DOHH2 (cell line): Measurements from ENCODE around the gene ITPRID2.

Experiments
- H3F3A ChIP-seq: fragments of 200-600 bp; sonication (generic), shearing (Covaris generic); 2 replicates; pipeline ENCODE4 v1.6.0; 2016; ENCODE audit warnings: antibody characterized with exemption, mild to moderate bottlenecking; ENCODE audit not compliant: control insufficient read depth, insufficient read depth
- H3K27ac ChIP-seq: fragments of 200-600 bp; sonication (generic); 2 replicates; pipeline ENCODE4 v1.5.1; 2014; ENCODE audit warnings: low read depth, mild to moderate bottlenecking, low read length, moderate library complexity
- H3K27me3 ChIP-seq: fragments of 200-600 bp; sonication (generic); 2 replicates; pipeline ENCODE4 v1.6.1; 2014; ENCODE audit warnings: mild to moderate bottlenecking, low read length, mixed read lengths; ENCODE audit not compliant: control insufficient read depth
- H3K36me3 ChIP-seq: fragments of 200-600 bp; sonication (generic); 2 replicates; pipeline ENCODE4 v1.6.1; 2014; ENCODE audit warnings: mild to moderate bottlenecking, low read length, moderate library complexity, mixed read lengths; ENCODE audit not compliant: control insufficient read depth
- H3K4me1 ChIP-seq: fragments of 200-600 bp; sonication (generic); 2 replicates; pipeline ENCODE4 v1.6.1; 2014; ENCODE audit warnings: mild to moderate bottlenecking, low read length, mixed read lengths; ENCODE audit not compliant: control insufficient read depth
- H3K4me2 ChIP-seq: fragments of 200-600 bp; sonication (generic); 2 replicates; pipeline ENCODE4 v1.6.0; 2014; ENCODE audit warnings: mild to moderate bottlenecking, low read length, moderate library complexity
- H3K4me3 ChIP-seq: fragments of 200-600 bp; sonication (generic); 2 replicates; pipeline ENCODE4 v1.5.1; 2014; ENCODE audit warnings: mild to moderate bottlenecking, low read length, mixed read lengths
- H3K79me2 ChIP-seq: fragments of 200-600 bp; sonication (generic); 2 replicates; pipeline ENCODE4 v1.6.1; 2014; ENCODE audit warnings: mild to moderate bottlenecking, low read length, mixed read lengths; ENCODE audit not compliant: control insufficient read depth
- H3K9me2 ChIP-seq: fragments of 200-600 bp; sonication (generic); replicated peaks from 2 replicates; pipeline ENCODE4 v1.6.1; 2014; ENCODE audit warnings: mild to moderate bottlenecking, low read length, mixed read lengths; ENCODE audit not compliant: control insufficient read depth
- H3K9me3 ChIP-seq: fragments of 200-600 bp; sonication (generic); 2 replicates; pipeline ENCODE4 v1.6.1; 2014; ENCODE audit warnings: antibody characterized with exemption, low read length, mixed read lengths; ENCODE audit not compliant: control insufficient read depth, insufficient read depth
- H4K20me1 ChIP-seq: fragments of 200-600 bp; sonication (generic); 2 replicates; pipeline ENCODE4 v1.6.0; 2014; ENCODE audit warnings: low read depth, mild to moderate bottlenecking, antibody characterized with exemption, low read length, moderate library complexity; ENCODE audit not compliant: control insufficient read depth, insufficient read depth
- CTCF ChIP-seq: fragments of 200-600 bp; sonication (generic); IDR thresholded peaks from one replicate; pipeline ENCODE4 v1.5.1; 2014; ENCODE audit warnings: antibody characterized with exemption, mild to moderate bottlenecking, low read depth, low read length; ENCODE audit not compliant: poor library complexity, severe bottlenecking
- EZH2phosphoT487 ChIP-seq: fragments of 200-600 bp; sonication (generic); IDR thresholded peaks from 2 replicates; pipeline ENCODE4 v1.6.1; 2017; ENCODE audit warnings: borderline replicate concordance, mild to moderate bottlenecking, antibody characterized with exemption, low read length, moderate library complexity, mixed read lengths

The ITPRID2 gene

DNA sequence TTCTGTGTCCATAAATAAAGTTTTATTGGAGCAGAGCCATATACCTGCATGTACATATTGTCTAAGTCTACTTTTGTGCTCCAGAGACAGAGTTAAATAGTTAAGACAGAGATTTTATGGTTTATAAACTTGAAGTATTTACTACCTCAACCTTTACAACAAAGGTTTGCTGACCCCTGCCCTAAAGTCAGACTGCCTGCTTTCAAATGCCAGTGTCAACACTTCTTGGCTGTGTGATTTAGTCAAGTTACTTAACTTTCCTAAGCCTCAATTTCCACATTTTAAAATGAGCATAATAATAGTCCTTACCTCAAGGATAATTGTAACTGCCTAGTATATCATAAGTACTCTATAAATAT is 44.4 kb upstream of the ITPRID2 start:
- no peaks in the 10 kb centered on the region for H3K9me2 ChIP-seq
- H3K79me2 ChIP-seq: no peaks in the 10 kb centered on the region
- no peaks in the 10 kb centered on the region for H3K9me3 ChIP-seq
- no peak overlapping the region for H3K4me2 ChIP-seq
- H3K27me3 ChIP-seq: no peaks in the 10 kb centered on the region
- H3F3A ChIP-seq: no peaks in the 10 kb centered on the region
- H3K27ac ChIP-seq: no peak overlapping the region
- H3K4me3 ChIP-seq: no peak overlapping the region
- no peaks in the 10 kb centered on the region for H4K20me1 ChIP-seq
- no peaks in the 10 kb centered on the region for H3K36me3 ChIP-seq
- TF ChIP-seq EZH2phosphoT487 (no peak), CTCF (no peak)
- peaks cover 15% of the 10 kb centered on the region for H3K4me1 ChIP-seq

DNA sequence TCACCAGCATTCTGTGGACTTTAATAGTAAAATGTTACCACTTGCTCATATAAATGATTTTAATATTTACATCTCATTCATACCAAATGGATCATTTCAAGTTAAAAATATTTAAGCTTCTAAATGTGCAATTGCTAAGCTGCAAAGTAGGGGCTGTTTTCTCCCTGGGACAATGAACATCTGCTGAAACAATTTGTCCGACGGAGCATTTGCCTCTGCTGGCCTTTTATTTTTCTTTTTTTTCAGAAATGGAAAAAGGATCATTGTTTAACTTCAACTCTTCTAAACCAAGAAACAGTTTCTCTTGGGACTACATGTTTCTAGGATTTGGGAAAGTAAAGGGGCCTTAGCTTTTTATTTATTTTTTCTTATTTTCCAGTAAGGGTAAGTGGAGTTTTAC is 43.8 kb upstream of the ITPRID2 start:
- TF ChIP-seq CTCF (no peak), EZH2phosphoT487 (no peak)
- Histone ChIP-seq H3K27me3 (no peaks in the 10 kb centered on the region), H3K4me1 (peaks cover 15% of the 10 kb centered on the region), H3K79me2 (no peaks in the 10 kb centered on the region), H3K9me2 (no peaks in the 10 kb centered on the region), H3K27ac (no peak overlapping the region), H3F3A (no peaks in the 10 kb centered on the region), H3K4me3 (no peak overlapping the region), H3K36me3 (no peaks in the 10 kb centered on the region), H3K9me3 (no peaks in the 10 kb centered on the region), H4K20me1 (no peaks in the 10 kb centered on the region), H3K4me2 (no peak overlapping the region)

DNA sequence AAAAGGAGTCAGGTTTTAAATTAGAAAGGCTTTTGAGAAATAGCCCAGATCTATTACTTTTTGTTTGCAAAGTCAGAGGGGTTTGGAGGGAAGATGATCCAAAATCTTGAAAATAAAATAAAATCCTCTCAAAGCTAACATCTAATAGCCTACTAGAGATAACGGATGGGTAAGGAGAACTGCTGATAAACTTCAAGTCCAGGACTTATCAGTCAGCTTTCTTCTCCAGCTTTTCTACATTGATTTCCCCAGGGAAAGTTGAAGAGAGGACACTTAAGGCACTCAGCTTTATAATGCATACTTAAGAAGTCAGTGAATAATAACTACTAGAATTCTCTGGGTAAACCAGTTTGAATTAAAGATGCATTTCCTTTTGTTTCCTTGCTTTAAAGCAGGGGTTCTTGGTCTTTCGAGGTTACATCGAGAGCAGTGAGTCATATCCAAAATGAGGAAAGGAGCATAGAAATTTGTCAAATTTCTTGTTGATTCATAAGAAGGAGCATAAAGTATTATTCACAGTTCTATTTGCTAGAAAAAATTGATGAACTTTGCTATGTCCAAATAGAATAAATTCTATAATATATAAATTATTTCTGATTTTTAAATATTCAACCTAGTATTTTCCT is 43.2 kb upstream of the ITPRID2 start:
- no peak for TF ChIP-seq CTCF
- no peak for TF ChIP-seq EZH2phosphoT487
- H3K36me3 ChIP-seq: no peaks in the 10 kb centered on the region
- H3K27ac ChIP-seq: no peak overlapping the region
- peaks cover 15% of the 10 kb centered on the region for H3K4me1 ChIP-seq
- H3K4me3 ChIP-seq: no peak overlapping the region
- H3K9me3 ChIP-seq: no peaks in the 10 kb centered on the region
- no peaks in the 10 kb centered on the region for H3K79me2 ChIP-seq
- no peaks in the 10 kb centered on the region for H3K9me2 ChIP-seq
- H4K20me1 ChIP-seq: no peaks in the 10 kb centered on the region
- H3K4me2 ChIP-seq: no peak overlapping the region
- no peaks in the 10 kb centered on the region for H3K27me3 ChIP-seq
- H3F3A ChIP-seq: no peaks in the 10 kb centered on the region
